ENCODE measurements around the gene MIGA1.
A peak's percentile ranks its signal among the peaks of the same experiment; 100 is the strongest.
"Not testable (repeated sequence)": the region's sequence is repeated elsewhere in the genome, so short reads cannot be mapped to it uniquely, and the experiment has no call there.

The MIGA1 gene

GRCh38 chr1:77824079-77824478 lies 44.6 kb downstream of the MIGA1 start:
- Histone ChIP-seq H3K27ac (ENCODE audit: low read length) (no peak overlapping the region), H3K4me3 (ENCODE audit: low read length) (no peak overlapping the region), H4K20me1 (ENCODE audit: insufficient read depth, low read length) (0 out of 2 replicates have a peak, but pooled peaks cover 3% of the 10 kb centered on the region), H3K36me3 (replicated peaks; ENCODE audit: low read depth, low read length) (peaks cover 2% of the 10 kb centered on the region), H3K4me2 (ENCODE audit: low read length) (no peak overlapping the region), H3K4me1 (ENCODE audit: low read length) (peaks cover 4% of the 10 kb centered on the region; the same call in 1 of the 2 replicates), H2AFZ (ENCODE audit: low read depth, low read length) (no peak overlapping the region), H3K9me3 (ENCODE audit: insufficient read depth, low read length) (no peaks in the 10 kb centered on the region), H3K27me3 (ENCODE audit: low read depth, low read length) (no peaks in the 10 kb centered on the region), H3K9ac (ENCODE audit: low read length) (no peak overlapping the region), H3K79me2 (ENCODE audit: low read length) (no peaks in the 10 kb centered on the region)
- no peak for TF ChIP-seq CTCF (IDR thresholded peaks at IDR 0.05; ENCODE audit: low read depth, low read length)
- no peak for TF ChIP-seq EZH2phosphoT487 (IDR thresholded peaks at IDR 0.05; ENCODE audit: low read depth)

GRCh38 chr1:77824694-77825093 lies 45.2 kb downstream of the MIGA1 start:
- Histone ChIP-seq H3K4me1 (ENCODE audit: low read length) (peaks cover 4% of the 10 kb centered on the region; the same call in 1 of the 2 replicates), H3K27ac (ENCODE audit: low read length) (no peak overlapping the region), H3K36me3 (replicated peaks; ENCODE audit: low read depth, low read length) (peaks cover 2% of the 10 kb centered on the region), H3K27me3 (ENCODE audit: low read depth, low read length) (no peaks in the 10 kb centered on the region), H3K79me2 (ENCODE audit: low read length) (no peaks in the 10 kb centered on the region), H3K4me3 (ENCODE audit: low read length) (no peak overlapping the region), H3K9me3 (ENCODE audit: insufficient read depth, low read length) (no peaks in the 10 kb centered on the region), H2AFZ (ENCODE audit: low read depth, low read length) (no peak overlapping the region), H3K9ac (ENCODE audit: low read length) (no peak overlapping the region), H4K20me1 (ENCODE audit: insufficient read depth, low read length) (0 out of 2 replicates have a peak, but pooled peaks cover 3% of the 10 kb centered on the region), H3K4me2 (ENCODE audit: low read length) (no peak overlapping the region)
- TF ChIP-seq EZH2phosphoT487 (IDR thresholded peaks at IDR 0.05; ENCODE audit: low read depth) = no peak
- TF ChIP-seq CTCF (IDR thresholded peaks at IDR 0.05; ENCODE audit: low read depth, low read length) = no peak

- TF ChIP-seq EZH2phosphoT487 (IDR thresholded peaks at IDR 0.05; ENCODE audit: low read depth) (no peak), CTCF (IDR thresholded peaks at IDR 0.05; ENCODE audit: low read depth, low read length) (peak; percentile 55)
- H3K4me3 ChIP-seq (ENCODE audit: low read length) = no peak overlapping the region
- H3K27ac ChIP-seq (ENCODE audit: low read length) = no peak overlapping the region
- no peak overlapping the region; the same call in 1 of the 2 replicates for H3K4me2 ChIP-seq (ENCODE audit: low read length)
- H3K36me3 ChIP-seq (replicated peaks; ENCODE audit: low read depth, low read length) = peaks cover 2% of the 10 kb centered on the region
- no peaks in the 10 kb centered on the region for H3K79me2 ChIP-seq (ENCODE audit: low read length)
- no peak overlapping the region for H3K9ac ChIP-seq (ENCODE audit: low read length)
- H2AFZ ChIP-seq (ENCODE audit: low read depth, low read length) = no peak overlapping the region
- 0 out of 2 replicates have a peak, but pooled peaks cover 3% of the 10 kb centered on the region for H4K20me1 ChIP-seq (ENCODE audit: insufficient read depth, low read length)
- no peaks in the 10 kb centered on the region for H3K9me3 ChIP-seq (ENCODE audit: insufficient read depth, low read length)
- peaks cover 4% of the 10 kb centered on the region; the same call in 1 of the 2 replicates for H3K4me1 ChIP-seq (ENCODE audit: low read length)
- H3K27me3 ChIP-seq (ENCODE audit: low read depth, low read length) = no peaks in the 10 kb centered on the region
Measured at GRCh38 chr1:77825131-77825709, 45.8 kb downstream of the MIGA1 start.

GRCh38 chr1:77826851-77827250 lies 47.4 kb downstream of the MIGA1 start:
- not testable (repeated sequence) for H3K4me1 ChIP-seq (ENCODE audit: low read length); H3K36me3 ChIP-seq (replicated peaks; ENCODE audit: low read depth, low read length); H3K9ac ChIP-seq (ENCODE audit: low read length); H4K20me1 ChIP-seq (ENCODE audit: insufficient read depth, low read length); H3K4me2 ChIP-seq (ENCODE audit: low read length); H2AFZ ChIP-seq (ENCODE audit: low read depth, low read length); H3K79me2 ChIP-seq (ENCODE audit: low read length); H3K9me3 ChIP-seq (ENCODE audit: insufficient read depth, low read length); H3K4me3 ChIP-seq (ENCODE audit: low read length); H3K27ac ChIP-seq (ENCODE audit: low read length); H3K27me3 ChIP-seq (ENCODE audit: low read depth, low read length)

All from OCI-LY3 (cell line).